ENCODE measurements around the gene LRP1B. TPM values are rescaled to one million over a fixed set of nuclear protein-coding genes. Genes with fewer than 3 reads are reported as not detected.

LRP1B gene
- total RNA-seq, 4 donors from 2014 or later, result 0.85 to 3.3 (median 1.1) TPM; not detected in 1

DNA sequence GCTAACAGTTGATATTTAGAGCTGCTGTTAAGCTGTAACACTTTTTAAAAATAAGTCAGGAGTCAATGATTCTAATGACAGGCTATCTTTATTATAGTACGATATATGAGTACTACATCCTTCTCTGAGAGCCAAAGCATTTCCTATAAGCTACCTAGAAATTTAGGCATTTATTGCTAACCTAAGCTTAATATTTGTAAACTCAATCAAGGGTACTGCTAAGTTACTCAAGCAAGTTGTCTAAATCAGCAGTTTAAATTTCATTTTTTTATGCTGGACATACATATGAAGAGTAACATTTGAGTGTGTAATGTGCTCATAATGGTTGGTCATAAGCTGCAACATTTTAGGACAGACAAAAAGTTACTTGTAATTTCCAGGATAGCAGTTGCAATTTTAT, 1774.1 kb downstream of the LRP1B start:
- Histone ChIP-seq H3K36me3 (no peaks in the 10 kb centered on the region), H3K4me1 (no peaks in the 10 kb centered on the region), H3K27me3 (no peaks in the 10 kb centered on the region), H3K9me3 (no peaks in the 10 kb centered on the region), H3K27ac (no peak overlapping the region), H3K4me3 (no peak overlapping the region)
- DNase-seq, result no peak
- TF ChIP-seq, protein P1, sequence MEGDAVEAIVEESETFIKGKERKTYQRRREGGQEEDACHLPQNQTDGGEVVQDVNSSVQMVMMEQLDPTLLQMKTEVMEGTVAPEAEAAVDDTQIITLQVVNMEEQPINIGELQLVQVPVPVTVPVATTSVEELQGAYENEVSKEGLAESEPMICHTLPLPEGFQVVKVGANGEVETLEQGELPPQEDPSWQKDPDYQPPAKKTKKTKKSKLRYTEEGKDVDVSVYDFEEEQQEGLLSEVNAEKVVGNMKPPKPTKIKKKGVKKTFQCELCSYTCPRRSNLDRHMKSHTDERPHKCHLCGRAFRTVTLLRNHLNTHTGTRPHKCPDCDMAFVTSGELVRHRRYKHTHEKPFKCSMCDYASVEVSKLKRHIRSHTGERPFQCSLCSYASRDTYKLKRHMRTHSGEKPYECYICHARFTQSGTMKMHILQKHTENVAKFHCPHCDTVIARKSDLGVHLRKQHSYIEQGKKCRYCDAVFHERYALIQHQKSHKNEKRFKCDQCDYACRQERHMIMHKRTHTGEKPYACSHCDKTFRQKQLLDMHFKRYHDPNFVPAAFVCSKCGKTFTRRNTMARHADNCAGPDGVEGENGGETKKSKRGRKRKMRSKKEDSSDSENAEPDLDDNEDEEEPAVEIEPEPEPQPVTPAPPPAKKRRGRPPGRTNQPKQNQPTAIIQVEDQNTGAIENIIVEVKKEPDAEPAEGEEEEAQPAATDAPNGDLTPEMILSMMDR (IDR thresholded peaks at IDR 0.05), result no peak
- no peak for TF ChIP-seq POLR2A (IDR thresholded peaks at IDR 0.05)

DNA sequence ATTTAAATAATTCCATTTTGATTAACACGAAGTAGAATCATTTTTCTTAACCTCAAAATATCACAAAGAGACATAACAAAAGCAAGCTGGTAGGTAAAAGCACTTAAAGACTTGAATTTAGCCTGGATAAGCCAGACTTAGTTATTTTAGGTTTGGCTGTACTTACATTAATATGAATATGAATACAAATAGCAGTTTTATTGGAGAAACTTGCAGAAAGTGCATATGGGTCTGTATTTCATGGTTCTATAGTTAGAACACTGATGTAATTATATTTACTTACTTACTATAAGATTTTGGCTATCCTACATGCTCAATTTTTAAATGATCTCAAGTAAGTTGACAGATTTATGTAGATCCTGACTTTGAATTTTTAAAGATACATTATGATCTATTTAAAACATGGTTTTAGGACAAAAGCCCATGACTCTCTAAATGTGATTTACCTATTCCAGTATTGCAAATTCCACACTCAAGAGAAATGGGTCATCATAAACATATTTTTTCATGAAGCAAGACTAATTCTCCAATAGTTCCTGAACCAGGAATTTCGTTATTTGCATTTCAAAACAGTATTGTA, 1775.2 kb downstream of the LRP1B start:
- Histone ChIP-seq H3K36me3 (no peaks in the 10 kb centered on the region), H3K27me3 (no peaks in the 10 kb centered on the region), H3K9me3 (no peaks in the 10 kb centered on the region), H3K4me3 (no peak overlapping the region), H3K4me1 (no peaks in the 10 kb centered on the region), H3K27ac (no peak overlapping the region)
- no peak for DNase-seq
- TF ChIP-seq, protein P1 (IDR thresholded peaks at IDR 0.05), result no peak
- TF ChIP-seq POLR2A (IDR thresholded peaks at IDR 0.05), result no peak

DNA sequence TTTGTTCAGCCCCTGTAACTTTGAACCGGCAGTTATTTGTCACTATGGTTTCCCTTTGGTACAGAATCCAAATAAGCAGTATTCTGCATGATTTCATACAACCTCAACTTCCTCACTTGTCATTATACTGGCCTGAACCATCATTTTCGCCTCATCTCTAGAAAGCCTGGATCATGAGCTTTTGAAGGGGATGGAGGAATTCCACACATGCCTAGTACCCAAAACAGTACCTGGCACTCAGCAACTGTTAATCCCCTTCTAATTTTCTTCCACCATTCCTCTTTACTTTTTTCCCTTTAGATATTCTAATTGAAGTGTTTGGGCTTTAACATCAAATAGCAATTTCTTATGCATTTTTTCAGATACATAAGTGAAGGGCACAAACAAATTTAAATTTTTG, 1776.3 kb downstream of the LRP1B start:
- Histone ChIP-seq H3K27me3 (no peaks in the 10 kb centered on the region), H3K27ac (no peak overlapping the region), H3K4me3 (no peak overlapping the region), H3K36me3 (no peaks in the 10 kb centered on the region), H3K4me1 (no peaks in the 10 kb centered on the region), H3K9me3 (no peaks in the 10 kb centered on the region)
- DNase-seq, result no peak
- TF ChIP-seq POLR2A (IDR thresholded peaks at IDR 0.05), result no peak
- TF ChIP-seq, protein P1 (IDR thresholded peaks at IDR 0.05), result no peak

DNA sequence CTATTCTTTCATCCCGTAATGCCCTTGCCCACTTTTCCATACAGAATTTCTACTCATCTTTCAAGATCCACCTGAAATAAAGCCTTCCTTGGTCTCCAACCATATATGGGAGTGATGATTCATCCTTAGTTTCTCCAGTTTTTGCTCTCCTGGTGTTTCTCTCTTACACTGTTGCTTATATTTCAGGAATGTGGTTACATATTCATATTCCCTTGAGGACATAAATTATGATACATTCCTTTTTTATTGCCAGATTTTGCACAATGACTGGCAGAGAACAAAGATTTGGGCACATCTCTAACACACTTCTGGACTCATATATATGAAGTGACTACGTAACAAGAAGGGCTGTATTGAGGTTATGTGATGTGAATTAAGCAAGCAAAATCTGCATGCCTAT, 1777.3 kb downstream of the LRP1B start:
- no peaks in the 10 kb centered on the region for H3K4me1 ChIP-seq
- H3K27ac ChIP-seq, result no peak overlapping the region

DNA sequence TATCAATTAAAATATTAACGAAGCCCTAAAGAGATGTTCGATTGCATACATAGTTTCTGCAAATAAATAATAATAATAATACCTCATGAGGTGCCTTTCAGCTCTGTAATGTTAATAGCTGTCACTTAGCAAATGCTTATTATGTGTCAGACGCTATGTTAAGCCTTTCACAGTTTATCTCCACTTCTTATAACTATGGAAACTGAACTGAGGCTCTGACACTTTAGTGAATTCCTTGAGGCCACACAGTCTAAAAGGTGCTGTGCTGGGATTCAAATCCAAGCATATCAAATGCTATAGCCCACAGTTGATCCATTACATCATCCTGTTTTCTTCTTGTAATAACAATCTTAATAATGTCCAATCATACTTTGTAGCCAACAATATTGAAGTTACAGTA, 1779.1 kb downstream of the LRP1B start:
- Histone ChIP-seq H3K9me3 (no peaks in the 10 kb centered on the region), H3K4me1 (no peaks in the 10 kb centered on the region), H3K36me3 (no peaks in the 10 kb centered on the region), H3K27me3 (no peaks in the 10 kb centered on the region), H3K4me3 (no peak overlapping the region), H3K27ac (no peak overlapping the region)
- no peak for DNase-seq
- TF ChIP-seq POLR2A (IDR thresholded peaks at IDR 0.05), result no peak
- TF ChIP-seq, protein P1 (IDR thresholded peaks at IDR 0.05), result no peak

More for the DNA sequence above, 1777.3 kb downstream of the LRP1B start:
- no peaks in the 10 kb centered on the region for H3K9me3 ChIP-seq
- H3K36me3 ChIP-seq, result no peaks in the 10 kb centered on the region
- no peak for DNase-seq
- TF ChIP-seq, protein P1 (IDR thresholded peaks at IDR 0.05), result no peak
- H3K4me3 ChIP-seq, result no peak overlapping the region
- no peaks in the 10 kb centered on the region for H3K27me3 ChIP-seq

DNA sequence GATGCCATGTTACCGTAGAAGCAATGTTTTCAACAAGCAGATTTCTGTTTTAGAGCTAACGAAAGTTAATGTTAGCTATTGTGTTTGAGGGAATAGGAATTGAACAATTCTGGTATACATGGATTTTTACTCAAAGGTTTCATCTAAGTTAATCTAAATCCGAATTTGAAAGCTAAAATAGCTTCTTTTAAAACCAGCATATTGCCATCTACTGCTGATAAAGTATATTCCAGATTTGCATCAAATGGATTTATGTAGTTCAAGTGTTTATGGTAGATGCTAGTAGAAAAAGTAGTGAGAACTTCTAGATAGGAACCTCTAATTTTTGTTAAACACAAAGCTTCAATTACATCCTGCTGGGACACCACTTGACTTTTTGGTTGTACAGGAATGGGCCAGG, 1781.1 kb downstream of the LRP1B start:
- Histone ChIP-seq H3K36me3 (no peaks in the 10 kb centered on the region), H3K4me3 (no peak overlapping the region), H3K9me3 (no peaks in the 10 kb centered on the region), H3K4me1 (no peaks in the 10 kb centered on the region), H3K27ac (no peak overlapping the region), H3K27me3 (no peaks in the 10 kb centered on the region)
- TF ChIP-seq, protein P1 (IDR thresholded peaks at IDR 0.05), result peak in 2 of 6 experiments; percentile 18 to 32
- no peak for TF ChIP-seq POLR2A (IDR thresholded peaks at IDR 0.05)
- no peak for DNase-seq

Data from Peyer's patch (tissue), 4 donors.